Left renal cortex interstitium (tissue), 4 donors: ENCODE measurements around the gene ENG. TPM values are rescaled to one million over a fixed set of nuclear protein-coding genes. Genes with fewer than 3 reads are reported as not detected.

Experiments
- DNase-seq, 4 donors: peaks; one replicate each; pipeline ENCODE4 v3.0.0-alpha.2; 2013; ENCODE audit warnings: low read depth in 4 of 4, low spot score in 2 of 4, missing footprints in 1 of 4
- polyA plus RNA-seq, 4 donors: library from polyadenylated mRNA; unstranded; fragments of 120-200 nt; gene quantifications; one replicate each; pipeline ENCODE4 v1.2.1, GENCODE V29; 2013; ENCODE audit not compliant: insufficient read length in 4 of 4

ENG gene
- polyA plus RNA-seq, 4 donors, result 74.4 to 112 (median 80.8) TPM

- DNase-seq, result no peak
Measured at GRCh38 chr9:127816362-127816725, 38.1 kb downstream of the ENG start.

GRCh38 chr9:127815512-127816361 is 38.7 kb downstream of the ENG start:
- DNase-seq, result no peak

GRCh38 chr9:127814619-127815511 is 39.6 kb downstream of the ENG start:
- DNase-seq, result no peak

GRCh38 chr9:127813686-127814226 is 40.7 kb downstream of the ENG start:
- no peak for DNase-seq

- no peak for DNase-seq
Measured at GRCh38 chr9:127812936-127813675, 41.4 kb downstream of the ENG start.

GRCh38 chr9:127812011-127812410 is 42.4 kb downstream of the ENG start:
- no peak for DNase-seq

- no peak for DNase-seq
Measured at GRCh38 chr9:127810378-127811187, 43.9 kb downstream of the ENG start.

GRCh38 chr9:127809540-127810377 is 44.7 kb downstream of the ENG start:
- no peak for DNase-seq

GRCh38 chr9:127809002-127809539 is 45.4 kb downstream of the ENG start:
- no peak for DNase-seq

- no peak for DNase-seq
Measured at GRCh38 chr9:127808347-127809001, 46.0 kb downstream of the ENG start.

- no peak for DNase-seq
Measured at GRCh38 chr9:127806871-127807270, 47.6 kb downstream of the ENG start.

GRCh38 chr9:127805620-127806019 is 48.8 kb downstream of the ENG start:
- DNase-seq, result no peak

GRCh38 chr9:127803507-127804352 is 50.7 kb downstream of the ENG start:
- DNase-seq, result no peak

GRCh38 chr9:127802576-127803443 is 51.6 kb downstream of the ENG start, which contains the start of gene FPGS:
Gene FPGS (plus strand): TSS chr9:127802882. CDS start chr9:127802925, 43 bp downstream.
- DNase-seq, result peak in 2 of 4 donors; percentile 73 to 79

- DNase-seq, result no peak
Measured at GRCh38 chr9:127801955-127802575, 52.4 kb downstream of the ENG start.
